K562 (cell line): Measurements from ENCODE around the gene OSGIN1. TPM values are rescaled to one million over a fixed set of nuclear protein-coding genes. Genes with fewer than 3 reads are reported as not detected.

ENCODE experiments used
- ATAC-seq: fragments of 200-7000 bp; cut with Tn5 transposase; 3 replicates; pipeline ENCODE4 v1.9.1; 2020; ENCODE audit warnings: moderate library complexity
- BruUV-seq: library from RNA; stranded (reverse); fragments of 400-500 nt; replicated peaks from 2 replicates; lab custom pipeline; 2021; lab: Mats Ljungman, UMichigan
- CTCF ChIA-PET: fragments of 300-600 bp; formaldehyde crosslinking; extraction: SDS; loops from one replicate; lab custom pipeline; 2021; ENCODE audit warnings: low intra/inter-chr PET ratio; lab: Yijun Ruan, JAX
- POLR2A ChIA-PET: fragments of 300-600, 350-650 bp; sonication (Branson Sonifier 250); formaldehyde crosslinking; extraction: SDS; loops from one replicate; lab custom pipeline; 2021; ENCODE audit warnings: antibody characterized with exemption, inconsistent platforms; lab: Yijun Ruan, JAX
- DNase-seq, 4 experiments: peaks; one replicate each; pipeline versions ENCODE4 v3.0.0 to v3.0.0-alpha.2; 2011 to 2018; ENCODE audit warnings: low spot score in 3 of 4, mixed read lengths in 3 of 4; ENCODE audit errors: extremely low read depth in 1 of 4
- FAIRE-seq: peaks from 2 replicates; lab custom pipeline; 2011; peaks lifted over from hg19 to GRCh38; lab: Jason Lieb, UNC
- H2AFZ ChIP-seq: 2 replicates; pipeline ENCODE4 v1.6.0; 2011; ENCODE audit warnings: low read depth, low read length, control low read depth, inconsistent platforms
- H3K27ac ChIP-seq: fragments of 200-600 bp; 3 replicates; pipeline ENCODE4 v1.8.0; 2011; ENCODE audit warnings: low read depth, mild to moderate bottlenecking, control low read depth, inconsistent platforms, low read length, moderate library complexity, mixed read lengths; ENCODE audit errors: extremely low read depth
- H3K27me3 ChIP-seq, 2 experiments: fragments of 300-600 bp in 1 of 2; 2 replicates in 1 of 2; 3 replicates in 1 of 2; pipeline versions ENCODE4 v1.6.0 to v1.8.0; 2011; ENCODE audit warnings: inconsistent platforms in 2 of 2, low read length in 2 of 2, mild to moderate bottlenecking in 1 of 2, mixed read lengths in 1 of 2, moderate library complexity in 1 of 2; ENCODE audit not compliant: control insufficient read depth in 2 of 2, insufficient read depth in 2 of 2
- H3K36me3 ChIP-seq: fragments of 300-600 bp; 3 replicates; pipeline ENCODE4 v1.8.0; 2011; ENCODE audit warnings: mild to moderate bottlenecking, low read length, inconsistent platforms; ENCODE audit not compliant: control insufficient read depth, insufficient read depth
- H3K4me1 ChIP-seq, 2 experiments: fragments of 200-600 bp in 1 of 2; replicated peaks in 1 of 2; 2 replicates in 1 of 2; 3 replicates in 1 of 2; pipeline versions ENCODE4 v1.5.1 to v1.8.0; 2011; ENCODE audit warnings: inconsistent platforms in 2 of 2, low read length in 2 of 2, mild to moderate bottlenecking in 1 of 2, mixed read lengths in 1 of 2, moderate library complexity in 1 of 2; ENCODE audit not compliant: control insufficient read depth in 2 of 2, insufficient read depth in 2 of 2
- H3K4me2 ChIP-seq: 2 replicates; pipeline ENCODE4 v1.6.1; 2011; ENCODE audit warnings: low read length, control low read depth, inconsistent platforms, mixed read lengths; ENCODE audit not compliant: insufficient read depth
- H3K4me3 ChIP-seq: fragments of 200-600 bp; sonication (generic), shearing (Covaris generic); 2 replicates; pipeline ENCODE4 v1.5.1; 2016; ENCODE audit warnings: control low read depth, inconsistent platforms
- H3K79me2 ChIP-seq: fragments of 200-600 bp; 3 replicates; pipeline ENCODE4 v1.8.0; 2011; ENCODE audit warnings: low read length, inconsistent platforms; ENCODE audit not compliant: control insufficient read depth, insufficient read depth
- H3K9ac ChIP-seq, 2 experiments: 2 replicates each; pipeline versions ENCODE4 v1.6.0 to v1.6.1; 2011; ENCODE audit warnings: low read depth in 2 of 2, low read length in 2 of 2, control low read depth in 1 of 2, inconsistent platforms in 1 of 2, mild to moderate bottlenecking in 1 of 2, mixed read lengths in 1 of 2; ENCODE audit not compliant: insufficient read depth in 1 of 2
- H3K9me1 ChIP-seq: one replicate; pipeline ENCODE4 v1.6.0; 2011; ENCODE audit warnings: inconsistent platforms, mild to moderate bottlenecking, low read length, moderate library complexity; ENCODE audit not compliant: control insufficient read depth, insufficient read depth
- H3K9me3 ChIP-seq: replicated peaks from 2 replicates; pipeline ENCODE4 v1.5.1; 2011; ENCODE audit warnings: low read depth, low read length, inconsistent platforms; ENCODE audit not compliant: control insufficient read depth, insufficient read depth
- H4K20me1 ChIP-seq: replicated peaks from 2 replicates; pipeline ENCODE4 v1.6.1; 2011; ENCODE audit warnings: low read length, inconsistent platforms, mixed read lengths; ENCODE audit not compliant: control insufficient read depth, insufficient read depth
- CREB1 ChIP-seq, 2 experiments: sonication (generic) in 1 of 2; formaldehyde crosslinking in 1 of 2; IDR thresholded peaks; 2 replicates each; pipeline versions ENCODE4 v1.6.1 to v1.8.0; 2012 to 2022; ENCODE audit warnings: inconsistent platforms in 1 of 2, mild to moderate bottlenecking in 1 of 2, missing genetic modification reagents in 1 of 2, moderate library complexity in 1 of 2
- NRF1 ChIP-seq, 2 experiments: fragments of 450-650 bp; IDR thresholded peaks in 1 of 2; conservative IDR thresholded peaks in 1 of 2; 2 replicates each; pipeline ENCODE4 v1.6.1; 2014; ENCODE audit warnings: mild to moderate bottlenecking in 2 of 2
- ZNF318 ChIP-seq, 2 experiments: fragments of 450-650 bp; IDR thresholded peaks; 2 replicates each; pipeline ENCODE4 v1.6.1; 2016; ENCODE audit warnings: mild to moderate bottlenecking in 2 of 2, borderline replicate concordance in 1 of 2, low read depth in 1 of 2, moderate library complexity in 1 of 2
- WGBS: fragments of 100-300 bp; shearing (Covaris generic); methylation state at CpG from one replicate; pipeline ENCODE4 v1.1.6; 2016; ENCODE audit warnings: low coverage, mixed read lengths; ENCODE audit not compliant: insufficient coverage; ENCODE audit errors: missing lambda C conversion rate; 5-methylcytosine and 5-hydroxymethylcytosine counted together
- in situ Hi-C: fragments of 300-500 bp; cut with MboI; formaldehyde crosslinking; loops from 4 replicates; pipeline ENCODE4 v1.15.0; 2018; ENCODE audit warnings: inconsistent platforms, mixed read lengths
- intact Hi-C: fragments of 100-400 bp; cut with micrococcal nuclease; formaldehyde crosslinking; loops from 2 replicates; pipeline ENCODE4 v1.14.2; 2022
- polyA plus RNA-seq, 8 experiments: library from polyadenylated mRNA; depleted of rRNA in 4 of 8; stranded (reverse) in 5 of 8; unstranded in 3 of 8; fragments of >200 nt; fragmentation: Nextera tagmentation in 2 of 8; fragmentation: Illumina TruSeq in 1 of 8; extraction: Ambion mirVana in 2 of 8; extraction: Trizol in 1 of 8; gene quantifications; 2 replicates each; pipeline versions ENCODE4 v1.2.1 to v1.2.3, GENCODE V29; 2011 to 2014; ENCODE audit warnings: inconsistent platforms in 1 of 8, missing spikeins in 1 of 8
- total RNA-seq, 7 experiments: library from RNA; depleted of rRNA in 6 of 7; stranded (reverse); fragments of >200 nt in 6 of 7; fragmentation: Illumina TruSeq in 2 of 7; extraction: Trizol in 2 of 7; gene quantifications; 2 replicates each; pipeline versions ENCODE4 v1.2.1 to v1.2.3, GENCODE V29; 2011 to 2021; ENCODE audit warnings: low replicate concordance in 1 of 7

The OSGIN1 gene
- total and polyA plus RNA-seq, 9 of the 15 experiments (the other 6 are each of a cell fraction or from before 2014, with no cell fraction given) = 0.03 to 3.6 (median 1.6) TPM

GRCh38 chr16:83932955-83933673 is 19.9 kb upstream of the OSGIN1 start:
- POLR2A ChIA-PET = interaction anchor here (1.2 to 1.4 kb wide), 2 partner anchors 10 to 14 kb away, joined by 3 to 4 read pairs; no protein-coding TSS in a partner anchor
- H3K79me2 ChIP-seq = no peaks in the 10 kb centered on the region
- peak; percentile 11; the same call in 1 of the 3 replicates for ATAC-seq
- TF ChIP-seq ZNF318 (IDR thresholded peaks at IDR 0.05; ENCODE audit: borderline replicate concordance in 1 of 2, low read depth in 1 of 2) (no peak), CREB1 (IDR thresholded peaks at IDR 0.05) (no peak), CREB1 (CRISPR knock-in tag; IDR thresholded peaks at IDR 0.05) (0 out of 2 replicates have a peak, but pooled peaks have one; percentile 1), NRF1 (conservative IDR thresholded peaks at IDR 0.05 in 1 of 2, IDR thresholded peaks at IDR 0.05 in 1 of 2) (peak; percentile 31 to 49; a peak in 3 of 4 replicates)
- TF ChIP-seq, all 486 proteins: peak for 2
- 8% methylated on average over 25 of the region's 25 CpGs for WGBS
- Histone ChIP-seq H3K9ac (no peak overlapping the region), H2AFZ (no peak overlapping the region), H4K20me1 (peaks cover 25% of the 10 kb centered on the region), H3K9me1 (no peaks in the 10 kb centered on the region), H3K4me2 (no peak overlapping the region), H3K27me3 (peaks cover 72 to 97% of the 10 kb centered on the region in 2 experiments), H3K4me3 (no peak overlapping the region), H3K9me3 (no peaks in the 10 kb centered on the region), H3K27ac (no peak overlapping the region), H3K4me1 (peaks cover 0 to 42% of the 10 kb centered on the region in 2 experiments; a peak in 1 of 5 replicates), H3K36me3 (no peaks in the 10 kb centered on the region)
- CTCF ChIA-PET = no interaction called here
- intact Hi-C loops = no loop called here
- FAIRE-seq = no peak
- no peak for DNase-seq
- in situ Hi-C loops = no loop called here
- BruUV-seq = no TSS peak
